HCT116 (cell line): Measurements from ENCODE around the gene IL25. TPM values are rescaled to one million over a fixed set of nuclear protein-coding genes. Genes with fewer than 3 reads are reported as not detected.

Source experiments
- ATAC-seq: fragments of 200-7000 bp; cut with Tn5 transposase; 2 replicates; pipeline ENCODE4 v1.9.1; 2020; ENCODE audit warnings: mild to moderate bottlenecking, moderate library complexity
- BruUV-seq: library from RNA; stranded (reverse); fragments of 400-500 nt; replicated peaks from 2 replicates; lab custom pipeline; 2021; lab: Mats Ljungman, UMichigan
- CTCF ChIA-PET: fragments of 300-600 bp; sonication (Branson Sonifier 250); formaldehyde crosslinking; loops from one replicate; lab custom pipeline; 2021; ENCODE audit warnings: antibody characterized with exemption; lab: Charles Lee
- POLR2A ChIA-PET: fragments of 300-600, 350-600 bp; sonication (Branson Sonifier 250); formaldehyde crosslinking; loops from one replicate; lab custom pipeline; 2021; ENCODE audit warnings: antibody characterized with exemption; lab: Charles Lee
- RAD21 ChIA-PET, 2 experiments: fragments of 300-600 bp; sonication (Branson Sonifier 250); formaldehyde crosslinking; loops; one replicate each; lab custom pipeline; 2023; ENCODE audit warnings: low total read pairs in 2 of 2; ENCODE audit not compliant: uncharacterized antibody in 2 of 2, unreplicated experiment in 2 of 2, low non-redundant PET in 1 of 2; lab: Charles Lee
- DNase-seq: peaks from one replicate; pipeline ENCODE4 v3.0.0-alpha.2; 2010; ENCODE audit warnings: low read depth, low spot score
- H2AFZ ChIP-seq: fragments of 200-600 bp; shearing (Covaris generic), sonication (generic); 2 replicates; pipeline ENCODE4 v1.6.1; 2017; ENCODE audit warnings: low read depth, mixed run types, mixed read lengths, antibody characterized with exemption, low read length; ENCODE audit not compliant: poor library complexity, severe bottlenecking
- H3K27ac ChIP-seq: 2 replicates; pipeline ENCODE4 v1.5.1; 2012; ENCODE audit warnings: low read depth, low read length
- H3K27me3 ChIP-seq: fragments of 200-600 bp; sonication (generic); 2 replicates; pipeline ENCODE4 v1.6.1; 2016; ENCODE audit warnings: mixed run types, low read length, mixed read lengths; ENCODE audit not compliant: insufficient read depth
- H3K36me3 ChIP-seq, 2 experiments: fragments of 200-500 bp in 1 of 2; fragments of 200-600 bp in 1 of 2; sonication (Bioruptor generic) in 1 of 2; sonication (generic) in 1 of 2; 2 replicates each; pipeline versions ENCODE4 v1.5.1 to v1.6.1; 2014 to 2016; ENCODE audit warnings: low read length in 2 of 2, inconsistent platforms in 1 of 2, mixed read lengths in 1 of 2, mixed run types in 1 of 2; ENCODE audit not compliant: insufficient read depth in 2 of 2, control insufficient read depth in 1 of 2
- H3K4me1 ChIP-seq, 2 experiments: fragments of 200-600 bp in 1 of 2; sonication (generic) in 1 of 2; 2 replicates each; pipeline versions ENCODE4 v1.5.1 to v1.6.1; 2012 to 2017; ENCODE audit warnings: low read length in 2 of 2, inconsistent platforms in 1 of 2, mild to moderate bottlenecking in 1 of 2, mixed read lengths in 1 of 2, mixed run types in 1 of 2, moderate library complexity in 1 of 2; ENCODE audit not compliant: insufficient read depth in 2 of 2, control insufficient read depth in 1 of 2
- H3K4me2 ChIP-seq: fragments of 200-600 bp; sonication (generic); 2 replicates; pipeline ENCODE4 v1.6.1; 2017; ENCODE audit warnings: mixed run types, low read length, mixed read lengths
- H3K4me3 ChIP-seq, 2 experiments: fragments of 200-600 bp in 1 of 2; sonication (generic) in 1 of 2; replicated peaks in 1 of 2; 2 replicates each; pipeline ENCODE4 v1.5.1; 2011 to 2016; ENCODE audit warnings: low read length in 2 of 2, control low read depth in 1 of 2, low read depth in 1 of 2, mild to moderate bottlenecking in 1 of 2, mixed read lengths in 1 of 2, mixed run types in 1 of 2
- H3K79me2 ChIP-seq: fragments of 200-600 bp; sonication (generic); 2 replicates; pipeline ENCODE4 v1.6.1; 2017; ENCODE audit warnings: mild to moderate bottlenecking, mixed run types, low read length, moderate library complexity, mixed read lengths; ENCODE audit not compliant: insufficient read depth
- H3K9ac ChIP-seq: fragments of 200-600 bp; sonication (generic); 2 replicates; pipeline ENCODE4 v1.6.1; 2016; ENCODE audit warnings: low read length, mixed read lengths
- H3K9me2 ChIP-seq: fragments of 200-600 bp; sonication (generic), shearing (Covaris generic); 2 replicates; pipeline ENCODE4 v1.6.1; 2017; ENCODE audit warnings: mixed run types, mild to moderate bottlenecking, moderate library complexity; ENCODE audit not compliant: insufficient read depth
- H3K9me3 ChIP-seq, 2 experiments: fragments of 200-500 bp in 1 of 2; fragments of 200-600 bp in 1 of 2; sonication (Bioruptor generic) in 1 of 2; sonication (generic) in 1 of 2; 2 replicates each; pipeline ENCODE4 v1.6.1; 2014 to 2017; ENCODE audit warnings: low read length in 2 of 2, mixed read lengths in 2 of 2, inconsistent platforms in 1 of 2, low read depth in 1 of 2, mild to moderate bottlenecking in 1 of 2, mixed run types in 1 of 2, moderate library complexity in 1 of 2; ENCODE audit not compliant: control insufficient read depth in 1 of 2, insufficient read depth in 1 of 2
- H4K20me1 ChIP-seq: fragments of 200-600 bp; sonication (generic), shearing (Covaris generic); 2 replicates; pipeline ENCODE4 v1.6.1; 2017; ENCODE audit warnings: mixed run types, mild to moderate bottlenecking, moderate library complexity; ENCODE audit not compliant: insufficient read depth
- CBX3 ChIP-seq: IDR thresholded peaks from 2 replicates; pipeline ENCODE4 v1.6.1; 2012; ENCODE audit warnings: low read depth
- CTCF ChIP-seq, 3 experiments: fragments of 200-600 bp in 1 of 3; sonication (generic) in 1 of 3; IDR thresholded peaks in 2 of 3; conservative IDR thresholded peaks in 1 of 3; 2 replicates each; pipeline ENCODE4 v1.5.1; 2012 to 2017; ENCODE audit warnings: low read depth in 2 of 3, low read length in 2 of 3, antibody characterized with exemption in 1 of 3, borderline replicate concordance in 1 of 3, control low read depth in 1 of 3, mild to moderate bottlenecking in 1 of 3, mixed read lengths in 1 of 3, mixed run types in 1 of 3, moderate library complexity in 1 of 3; ENCODE audit not compliant: insufficient read depth in 1 of 3
- EGR1 ChIP-seq: IDR thresholded peaks from 2 replicates; pipeline ENCODE4 v1.6.1; 2012; ENCODE audit warnings: low read depth
- ELF1 ChIP-seq: IDR thresholded peaks from 2 replicates; pipeline ENCODE4 v1.6.1; 2012; ENCODE audit warnings: low read depth, borderline replicate concordance
- EZH2 ChIP-seq: fragments of 200-600 bp; sonication (generic); IDR thresholded peaks from 2 replicates; pipeline ENCODE4 v1.6.1; 2017; ENCODE audit warnings: antibody characterized with exemption, mixed run types
- EZH2phosphoT487 ChIP-seq: fragments of 200-600 bp; IDR thresholded peaks from 2 replicates; pipeline ENCODE4 v1.6.1; 2018; ENCODE audit warnings: antibody characterized with exemption, borderline replicate concordance
- FOSL1 ChIP-seq: IDR thresholded peaks from 2 replicates; pipeline ENCODE4 v1.6.1; 2012; ENCODE audit warnings: low read depth
- JUND ChIP-seq: IDR thresholded peaks from 2 replicates; pipeline ENCODE4 v1.6.1; 2012
- POLR2A ChIP-seq: IDR thresholded peaks from 2 replicates; pipeline ENCODE4 v1.7.0; 2011; ENCODE audit warnings: borderline replicate concordance; ENCODE audit not compliant: insufficient read depth, insufficient read length; ENCODE audit errors: extremely low read depth
- POLR2AphosphoS5 ChIP-seq: IDR thresholded peaks from 2 replicates; pipeline ENCODE4 v1.6.1; 2011; ENCODE audit warnings: mild to moderate bottlenecking, low read depth, low read length, moderate library complexity
- SP1 ChIP-seq: IDR thresholded peaks from 2 replicates; pipeline ENCODE4 v1.6.1; 2012; ENCODE audit warnings: low read depth
- SRF ChIP-seq: IDR thresholded peaks from 2 replicates; pipeline ENCODE4 v1.6.1; 2012; ENCODE audit warnings: low read depth
- YY1 ChIP-seq: IDR thresholded peaks from 2 replicates; pipeline ENCODE4 v1.6.1; 2011; ENCODE audit warnings: low read length, low read depth, moderate library complexity, mild to moderate bottlenecking; ENCODE audit not compliant: insufficient replicate concordance; ENCODE audit errors: extremely low read depth
- ZBTB33 ChIP-seq: IDR thresholded peaks from 2 replicates; pipeline ENCODE4 v1.6.1; 2011; ENCODE audit warnings: mild to moderate bottlenecking, low read length, moderate library complexity; ENCODE audit not compliant: insufficient replicate concordance; ENCODE audit errors: extremely low read depth
- ZFX ChIP-seq: fragments of 450-650 bp; IDR thresholded peaks from 2 replicates; pipeline ENCODE4 v1.6.1; 2017
- ZNF274 ChIP-seq: fragments of 200-500 bp; sonication (Bioruptor generic); IDR thresholded peaks from 2 replicates; pipeline ENCODE4 v1.6.1; 2014; ENCODE audit warnings: mild to moderate bottlenecking, low read depth, low read length, inconsistent platforms
- intact Hi-C: fragments of 100-400 bp; cut with micrococcal nuclease; formaldehyde crosslinking; loops from 2 replicates; pipeline ENCODE4 v1.10.0; 2022
- total RNA-seq: library from RNA; stranded (reverse); gene quantifications from one replicate; pipeline ENCODE4 v1.2.1, GENCODE V29; 2021; ENCODE audit not compliant: unreplicated experiment

Gene IL25
- total RNA-seq, 1 experiment from 2014 or later = not detected

- no peaks in the 10 kb centered on the region for H3K4me1 ChIP-seq
- H3K9me3 ChIP-seq = no peaks in the 10 kb centered on the region
- intact Hi-C loops = no loop called here
- no peak overlapping the region for H2AFZ ChIP-seq
- BruUV-seq = no TSS peak
- no peak for ATAC-seq
- H4K20me1 ChIP-seq = no peaks in the 10 kb centered on the region
- TF ChIP-seq YY1 (no peak), EZH2phosphoT487 (no peak), CBX3 (no peak), ELF1 (no peak), POLR2AphosphoS5 (no peak), ZFX (no peak), SRF (no peak), POLR2A (no peak), ZNF274 (no peak), SP1 (no peak), EGR1 (no peak), ZBTB33 (no peak), JUND (no peak), CTCF (IDR thresholded peaks at IDR 0.05 in 2 of 3, conservative IDR thresholded peaks at IDR 0.05 in 1 of 3; ENCODE audit: borderline replicate concordance in 1 of 3, insufficient read depth in 1 of 3, low read depth in 2 of 3, low read length in 2 of 3) (no peak), FOSL1 (no peak), EZH2 (no peak)
- H3K9me2 ChIP-seq = no peaks in the 10 kb centered on the region
- no peak overlapping the region for H3K4me2 ChIP-seq
- ChIA-PET RAD21 (no interaction called here), POLR2A (no interaction called here), CTCF (no interaction called here)
- H3K27me3 ChIP-seq = peaks cover 26% of the 10 kb centered on the region; the same call in 1 of the 2 replicates
- H3K4me3 ChIP-seq = no peak overlapping the region
- H3K27ac ChIP-seq = no peak overlapping the region
- no peaks in the 10 kb centered on the region for H3K79me2 ChIP-seq
- no peak for DNase-seq
- no peak overlapping the region for H3K9ac ChIP-seq
- no peaks in the 10 kb centered on the region for H3K36me3 ChIP-seq
These were observed 35.7 kb downstream of the IL25 start for GRCh38 chr14:23408307-23408630.
